Brain microvascular endothelial cell (primary cell): ENCODE results near the gene PARD3.
A peak's percentile ranks its signal among the peaks of the same experiment; 100 is the strongest.

ENCODE experiments used
- DNase-seq: peaks from one replicate; pipeline ENCODE4 v3.0.0-alpha.2; 2020
- H3K27ac ChIP-seq: fragments of 250-450 bp; sonication (Bioruptor Pico); 2 replicates; pipeline ENCODE4 v1.5.1; 2020; ENCODE audit warnings: mild to moderate bottlenecking, moderate library complexity
- H3K27me3 ChIP-seq: fragments of 250-450 bp; sonication (Bioruptor Pico); replicated peaks from 2 replicates; pipeline ENCODE4 v1.5.1; 2020; ENCODE audit warnings: mild to moderate bottlenecking
- H3K36me3 ChIP-seq: fragments of 250-450 bp; sonication (Bioruptor Pico); replicated peaks from 2 replicates; pipeline ENCODE4 v1.5.1; 2020; ENCODE audit warnings: mild to moderate bottlenecking
- H3K4me3 ChIP-seq: 2 replicates; pipeline ENCODE4 v1.5.1; 2011; ENCODE audit warnings: low read depth, mild to moderate bottlenecking, control low read depth, low read length, moderate library complexity
- CTCF ChIP-seq: IDR thresholded peaks from 2 replicates; pipeline ENCODE4 v1.5.1; 2011; ENCODE audit warnings: low read depth, mild to moderate bottlenecking, moderate library complexity, low read length, control low read depth, inconsistent platforms; ENCODE audit errors: missing control alignments
- in situ Hi-C: cut with HindIII; loops from 2 replicates; pipeline ENCODE4 v1.10.0; 2017; ENCODE audit warnings: low sequenced_read_pairs, low pct_ligation_motif_present

The PARD3 gene

GRCh38 chr10:34305189-34305588 is 509.9 kb downstream of the PARD3 start:
- DNase-seq: no peak
- Histone ChIP-seq H3K27me3 (no peaks in the 10 kb centered on the region), H3K4me3 (no peak overlapping the region), H3K36me3 (no peaks in the 10 kb centered on the region), H3K27ac (no peak overlapping the region)
- in situ Hi-C loops: no loop called here
- peak; percentile 25 for TF ChIP-seq CTCF

- H3K36me3 ChIP-seq: no peaks in the 10 kb centered on the region
- no peak for TF ChIP-seq CTCF
- H3K4me3 ChIP-seq: no peak overlapping the region
- H3K27ac ChIP-seq: no peak overlapping the region
- H3K27me3 ChIP-seq: no peaks in the 10 kb centered on the region
- in situ Hi-C loops: no loop called here
- DNase-seq: no peak
Measured at GRCh38 chr10:34303022-34303421, 512.1 kb downstream of the PARD3 start.

- peak overlapping the region; percentile 66 for H3K27ac ChIP-seq
- TF ChIP-seq CTCF: no peak
- H3K4me3 ChIP-seq: no peak overlapping the region
- DNase-seq: peak; percentile 75
- no peaks in the 10 kb centered on the region for H3K27me3 ChIP-seq
- in situ Hi-C loops: no loop called here
- no peaks in the 10 kb centered on the region for H3K36me3 ChIP-seq
Measured at GRCh38 chr10:34299105-34299611, 515.9 kb downstream of the PARD3 start.

- no peak for TF ChIP-seq CTCF
- Histone ChIP-seq H3K36me3 (no peaks in the 10 kb centered on the region), H3K27ac (peak overlapping the region; percentile 66), H3K27me3 (no peaks in the 10 kb centered on the region), H3K4me3 (no peak overlapping the region)
- in situ Hi-C loops: no loop called here
- no peak for DNase-seq
Measured at GRCh38 chr10:34298346-34298818, 516.7 kb downstream of the PARD3 start.

- in situ Hi-C loops: no loop called here
- Histone ChIP-seq H3K27me3 (no peaks in the 10 kb centered on the region), H3K27ac (no peak overlapping the region), H3K4me3 (no peak overlapping the region), H3K36me3 (no peaks in the 10 kb centered on the region)
- no peak for TF ChIP-seq CTCF
- no peak for DNase-seq
Measured at GRCh38 chr10:34297541-34298345, 517.4 kb downstream of the PARD3 start.
